ENCODE results near the gene UBXN7. TPM values are rescaled to one million over a fixed set of nuclear protein-coding genes. Genes with fewer than 3 reads are reported as not detected.

The UBXN7 gene
- total and polyA plus RNA-seq, 2 of the 8 experiments (the other 6 are each of a cell fraction or from before 2014, with no cell fraction given), result 18.5 to 109 TPM

GRCh38 chr3:196354132-196354531 lies 78.1 kb downstream of the UBXN7 start:
- H2BK5ac ChIP-seq (ENCODE audit: low read depth, low read length), result no peak overlapping the region
- H2BK20ac ChIP-seq (ENCODE audit: low read length), result no peak overlapping the region
- no peak overlapping the region for H3K9ac ChIP-seq (replicated peaks in 1 of 4; ENCODE audit: extremely low read depth in 1 of 4, low read depth in 3 of 4, low read length in 3 of 4)
- WGBS, 2 experiments (ENCODE audit: extremely low coverage in 1 of 2, insufficient coverage in 1 of 2, insufficient read length in 1 of 2, insufficient replicate concordance in 2 of 2, low coverage in 1 of 2, low lambda C conversion rate in 2 of 2, missing lambda C conversion rate in 1 of 2), result 97% methylated on average over 6 of the region's 6 CpGs; no CpG with 5 or more reads in 1 of the 2 experiments
- H2BK12ac ChIP-seq (ENCODE audit: low read depth, low read length), result no peak overlapping the region
- DNase-seq (ENCODE audit: low read depth in 1 of 2, low spot score in 2 of 2) (no peak), FAIRE-seq (no peak)
- H2BK15ac ChIP-seq (ENCODE audit: low read length), result no peak overlapping the region
- no peak overlapping the region for H3K14ac ChIP-seq (ENCODE audit: insufficient read length)
- no peak overlapping the region for H3K27ac ChIP-seq (ENCODE audit: low read depth, low read length)
- H3K23me2 ChIP-seq (ENCODE audit: low read depth, low read length), result no peaks in the 10 kb centered on the region
- H4K8ac ChIP-seq (ENCODE audit: extremely low read depth, insufficient read depth, low read length), result no peak overlapping the region
- H4K5ac ChIP-seq (ENCODE audit: insufficient read length, low read depth, low read length), result no peak overlapping the region
- no peak overlapping the region for H2BK120ac ChIP-seq (replicated peaks; ENCODE audit: low read depth, low read length)
- H2AFZ ChIP-seq (ENCODE audit: low read length), result no peak overlapping the region
- no peak overlapping the region for H3K23ac ChIP-seq (ENCODE audit: insufficient read length)
- no peak overlapping the region for H3K4me2 ChIP-seq (ENCODE audit: insufficient read depth in 1 of 2, low read depth in 2 of 2, low read length in 2 of 2)
- peaks cover 13 to 44% (median 23%) of the 10 kb centered on the region in 4 experiments; a peak in 7 of 8 replicates for H3K36me3 ChIP-seq (ENCODE audit: control insufficient read depth in 2 of 4, insufficient read depth in 4 of 4, low read length in 3 of 4)
- no peak for TF ChIP-seq POLR2A (IDR thresholded peaks at IDR 0.05; ENCODE audit: control extremely low read depth in 1 of 2, low read depth in 2 of 2, low read length in 2 of 2)
- no peak for TF ChIP-seq CHD1 (IDR thresholded peaks at IDR 0.05; ENCODE audit: low read depth, low read length)
- TF ChIP-seq ATF3 (IDR thresholded peaks at IDR 0.05; ENCODE audit: insufficient read depth, low read depth, low read length), result no peak
- TF ChIP-seq CREB1 (IDR thresholded peaks at IDR 0.05), result no peak
- TF ChIP-seq SRF (IDR thresholded peaks at IDR 0.05; ENCODE audit: low read depth, low read length), result no peak
- TF ChIP-seq YY1 (IDR thresholded peaks at IDR 0.05; ENCODE audit: low read depth, low read length), result no peak
- TF ChIP-seq ZNF274 (IDR thresholded peaks at IDR 0.05; ENCODE audit: borderline replicate concordance, extremely low read depth, low read length), result no peak
- TF ChIP-seq EP300 (IDR thresholded peaks at IDR 0.05; ENCODE audit: borderline replicate concordance in 1 of 2, low read depth in 2 of 2, low read length in 2 of 2), result no peak
- no peak for TF ChIP-seq BCL11A (IDR thresholded peaks at IDR 0.05; ENCODE audit: low read depth in 2 of 2, low read length in 2 of 2)
- TF ChIP-seq POU5F1 (IDR thresholded peaks at IDR 0.05; ENCODE audit: low read depth, low read length), result no peak
- no peaks in the 10 kb centered on the region for H3K9me3 ChIP-seq (ENCODE audit: insufficient read depth in 2 of 2, low read depth in 1 of 2, low read length in 1 of 2)
- no peak overlapping the region for H3K4ac ChIP-seq (replicated peaks; ENCODE audit: insufficient read length, low read depth, low read length)
- no peak overlapping the region for H4K91ac ChIP-seq (replicated peaks; ENCODE audit: insufficient read length, low read length)
- H4K20me1 ChIP-seq (replicated peaks in 1 of 2; ENCODE audit: control insufficient read depth in 1 of 2, insufficient read depth in 2 of 2, low read length in 2 of 2), result peaks cover 0 to 2% of the 10 kb centered on the region in 2 experiments
- H3K4me3 ChIP-seq (ENCODE audit: extremely low read depth in 1 of 4, insufficient read depth in 2 of 4, low read depth in 3 of 4, low read length in 4 of 4), result no peak overlapping the region
- H3K79me2 ChIP-seq (ENCODE audit: control insufficient read depth in 1 of 2, insufficient read depth in 2 of 2, low read length in 2 of 2), result no peaks in the 10 kb centered on the region
- no peaks in the 10 kb centered on the region for H3K27me3 ChIP-seq (replicated peaks in 1 of 4; ENCODE audit: control insufficient read depth in 3 of 4, extremely low read depth in 1 of 4, insufficient read depth in 3 of 4, low read length in 3 of 4)
- H3K56ac ChIP-seq (replicated peaks; ENCODE audit: insufficient read length, low read depth, low read length), result no peak overlapping the region
- H3K18ac ChIP-seq (ENCODE audit: extremely low read depth, low read length), result no peak overlapping the region
- no peaks in the 10 kb centered on the region for H3K4me1 ChIP-seq (replicated peaks in 1 of 4; ENCODE audit: control insufficient read depth in 3 of 4, insufficient read depth in 4 of 4, low read length in 3 of 4)
- CTCF ChIA-PET (ENCODE audit: partially characterized antibody), result interaction anchor here (1.1 to 1.9 kb wide), 3 partner anchors 11 to 55 kb away, joined by 3 to 5 read pairs (median 4); no protein-coding TSS in a partner anchor
- no peak overlapping the region for H2AK5ac ChIP-seq (ENCODE audit: low read depth, low read length)
- POLR2A ChIA-PET (ENCODE audit: partially characterized antibody), result no interaction called here
- H3K79me1 ChIP-seq (ENCODE audit: low read depth, low read length), result peaks cover 3% of the 10 kb centered on the region; the same call in 1 of the 2 replicates

Data from H1 (cell line).